Measurements from ENCODE around the gene SLC1A1.

SLC1A1 gene

GRCh38 chr9:4622016-4622415 is 131.7 kb downstream of the SLC1A1 start:
- DNase-seq: no peak

GRCh38 chr9:4630836-4631235 is 140.6 kb downstream of the SLC1A1 start:
- no peak for DNase-seq

Measured in SHP77 (cell line).